Measurements from ENCODE around the gene CFAP410. TPM values are rescaled to one million over a fixed set of nuclear protein-coding genes. Genes with fewer than 3 reads are reported as not detected.

Gene CFAP410
- total and polyA plus RNA-seq, 2 of the 13 experiments (the other 11 are each of a cell fraction or from before 2014, with no cell fraction given) = 8.0 to 20.1 TPM

DNA sequence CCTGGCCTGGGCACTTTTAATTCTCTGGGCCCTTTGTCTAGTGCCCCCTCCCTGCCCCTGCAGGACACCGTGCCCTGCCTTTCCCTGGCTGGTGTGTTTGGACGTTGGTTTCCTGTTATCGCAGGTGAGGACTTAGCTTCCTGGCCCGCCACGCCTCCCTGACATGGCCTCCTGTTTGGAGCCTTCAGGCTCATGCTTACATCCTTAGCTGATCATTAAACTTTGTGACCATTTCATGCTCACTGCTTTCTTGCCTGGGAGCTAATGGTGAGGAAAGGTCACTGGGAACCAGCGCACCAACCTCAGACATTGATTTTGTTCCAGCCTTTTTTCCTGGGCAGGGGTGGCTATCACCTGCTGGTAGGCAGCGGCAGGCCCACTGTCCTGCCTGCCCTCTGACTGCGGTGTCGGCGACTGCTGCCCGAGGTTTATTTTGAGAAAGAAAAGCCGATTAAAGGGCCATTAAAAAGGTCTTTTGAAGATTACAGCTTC lies 35.7 kb downstream of the CFAP410 start (continued):
- TF ChIP-seq, protein P1, sequence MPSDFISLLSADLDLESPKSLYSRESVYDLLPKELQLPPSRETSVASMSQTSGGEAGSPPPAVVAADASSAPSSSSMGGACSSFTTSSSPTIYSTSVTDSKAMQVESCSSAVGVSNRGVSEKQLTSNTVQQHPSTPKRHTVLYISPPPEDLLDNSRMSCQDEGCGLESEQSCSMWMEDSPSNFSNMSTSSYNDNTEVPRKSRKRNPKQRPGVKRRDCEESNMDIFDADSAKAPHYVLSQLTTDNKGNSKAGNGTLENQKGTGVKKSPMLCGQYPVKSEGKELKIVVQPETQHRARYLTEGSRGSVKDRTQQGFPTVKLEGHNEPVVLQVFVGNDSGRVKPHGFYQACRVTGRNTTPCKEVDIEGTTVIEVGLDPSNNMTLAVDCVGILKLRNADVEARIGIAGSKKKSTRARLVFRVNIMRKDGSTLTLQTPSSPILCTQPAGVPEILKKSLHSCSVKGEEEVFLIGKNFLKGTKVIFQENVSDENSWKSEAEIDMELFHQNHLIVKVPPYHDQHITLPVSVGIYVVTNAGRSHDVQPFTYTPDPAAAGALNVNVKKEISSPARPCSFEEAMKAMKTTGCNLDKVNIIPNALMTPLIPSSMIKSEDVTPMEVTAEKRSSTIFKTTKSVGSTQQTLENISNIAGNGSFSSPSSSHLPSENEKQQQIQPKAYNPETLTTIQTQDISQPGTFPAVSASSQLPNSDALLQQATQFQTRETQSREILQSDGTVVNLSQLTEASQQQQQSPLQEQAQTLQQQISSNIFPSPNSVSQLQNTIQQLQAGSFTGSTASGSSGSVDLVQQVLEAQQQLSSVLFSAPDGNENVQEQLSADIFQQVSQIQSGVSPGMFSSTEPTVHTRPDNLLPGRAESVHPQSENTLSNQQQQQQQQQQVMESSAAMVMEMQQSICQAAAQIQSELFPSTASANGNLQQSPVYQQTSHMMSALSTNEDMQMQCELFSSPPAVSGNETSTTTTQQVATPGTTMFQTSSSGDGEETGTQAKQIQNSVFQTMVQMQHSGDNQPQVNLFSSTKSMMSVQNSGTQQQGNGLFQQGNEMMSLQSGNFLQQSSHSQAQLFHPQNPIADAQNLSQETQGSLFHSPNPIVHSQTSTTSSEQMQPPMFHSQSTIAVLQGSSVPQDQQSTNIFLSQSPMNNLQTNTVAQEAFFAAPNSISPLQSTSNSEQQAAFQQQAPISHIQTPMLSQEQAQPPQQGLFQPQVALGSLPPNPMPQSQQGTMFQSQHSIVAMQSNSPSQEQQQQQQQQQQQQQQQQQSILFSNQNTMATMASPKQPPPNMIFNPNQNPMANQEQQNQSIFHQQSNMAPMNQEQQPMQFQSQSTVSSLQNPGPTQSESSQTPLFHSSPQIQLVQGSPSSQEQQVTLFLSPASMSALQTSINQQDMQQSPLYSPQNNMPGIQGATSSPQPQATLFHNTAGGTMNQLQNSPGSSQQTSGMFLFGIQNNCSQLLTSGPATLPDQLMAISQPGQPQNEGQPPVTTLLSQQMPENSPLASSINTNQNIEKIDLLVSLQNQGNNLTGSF (CRISPR knock-in tag; IDR thresholded peaks at IDR 0.05) = no peak
- no peak for TF ChIP-seq ZNF256 (CRISPR knock-in tag; conservative IDR thresholded peaks at IDR 0.05)
- no peak for TF ChIP-seq ZBTB21 (CRISPR knock-in tag; IDR thresholded peaks at IDR 0.05)
- TF ChIP-seq MTF2 (CRISPR knock-in tag; IDR thresholded peaks at IDR 0.05; ENCODE audit: borderline replicate concordance) = no peak
- 0 out of 2 replicates have a peak, but pooled peaks have one; percentile 36 for TF ChIP-seq ZNF205 (CRISPR knock-in tag; IDR thresholded peaks at IDR 0.05)
- no peak for TF ChIP-seq RAD21 (CRISPR knock-in tag; IDR thresholded peaks at IDR 0.05)
- TF ChIP-seq EZH2 (conservative IDR thresholded peaks at IDR 0.05; ENCODE audit: low read depth, low read length) = no peak
- peak; percentile 45 for TF ChIP-seq ZFY (CRISPR knock-in tag; IDR thresholded peaks at IDR 0.05)
- no peak for TF ChIP-seq ZBTB42 (CRISPR knock-in tag; IDR thresholded peaks at IDR 0.05)
- TF ChIP-seq ZNF629 (CRISPR knock-in tag; conservative IDR thresholded peaks at IDR 0.05) = peak; percentile 40; the same call in 1 of the 2 replicates
- 0 out of 2 replicates have a peak, but pooled peaks have one; percentile 35 for TF ChIP-seq TAF1 (CRISPR knock-in tag; IDR thresholded peaks at IDR 0.05)
- TF ChIP-seq TARDBP (CRISPR knock-in tag; IDR thresholded peaks at IDR 0.05) = 0 out of 2 replicates have a peak, but pooled peaks have one; percentile 35
- no peak for TF ChIP-seq SSRP1 (CRISPR knock-in tag; IDR thresholded peaks at IDR 0.05)
- no peak for TF ChIP-seq ZEB1 (IDR thresholded peaks at IDR 0.05; ENCODE audit: insufficient replicate concordance, low read depth)
- no peak for TF ChIP-seq JUND (CRISPR knock-in tag; IDR thresholded peaks at IDR 0.05)
- TF ChIP-seq ZNF136 (CRISPR knock-in tag; IDR thresholded peaks at IDR 0.05; ENCODE audit: low read depth) = no peak
- TF ChIP-seq, protein P2, sequence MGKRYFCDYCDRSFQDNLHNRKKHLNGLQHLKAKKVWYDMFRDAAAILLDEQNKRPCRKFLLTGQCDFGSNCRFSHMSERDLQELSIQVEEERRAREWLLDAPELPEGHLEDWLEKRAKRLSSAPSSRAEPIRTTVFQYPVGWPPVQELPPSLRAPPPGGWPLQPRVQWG (CRISPR knock-in tag; IDR thresholded peaks at IDR 0.05; ENCODE audit: borderline replicate concordance, low read depth) = no peak
- TF ChIP-seq DNMT1 (CRISPR knock-in tag; IDR thresholded peaks at IDR 0.05) = no peak
- TF ChIP-seq ZNF547 (CRISPR knock-in tag; IDR thresholded peaks at IDR 0.05) = no peak
- TF ChIP-seq PHF21A (CRISPR knock-in tag; IDR thresholded peaks at IDR 0.05) = peak; percentile 91; the same call in 1 of the 2 replicates
- TF ChIP-seq ELF3 (CRISPR knock-in tag; IDR thresholded peaks at IDR 0.05) = peak; percentile 79
- no peak for TF ChIP-seq RELA (CRISPR knock-in tag; IDR thresholded peaks at IDR 0.05)
- TF ChIP-seq SP5 (CRISPR knock-in tag; IDR thresholded peaks at IDR 0.05; ENCODE audit: borderline replicate concordance, low read depth) = peak; percentile 93
- TF ChIP-seq EEA1 (CRISPR knock-in tag; IDR thresholded peaks at IDR 0.05; ENCODE audit: borderline replicate concordance) = no peak
- TF ChIP-seq, protein P3, sequence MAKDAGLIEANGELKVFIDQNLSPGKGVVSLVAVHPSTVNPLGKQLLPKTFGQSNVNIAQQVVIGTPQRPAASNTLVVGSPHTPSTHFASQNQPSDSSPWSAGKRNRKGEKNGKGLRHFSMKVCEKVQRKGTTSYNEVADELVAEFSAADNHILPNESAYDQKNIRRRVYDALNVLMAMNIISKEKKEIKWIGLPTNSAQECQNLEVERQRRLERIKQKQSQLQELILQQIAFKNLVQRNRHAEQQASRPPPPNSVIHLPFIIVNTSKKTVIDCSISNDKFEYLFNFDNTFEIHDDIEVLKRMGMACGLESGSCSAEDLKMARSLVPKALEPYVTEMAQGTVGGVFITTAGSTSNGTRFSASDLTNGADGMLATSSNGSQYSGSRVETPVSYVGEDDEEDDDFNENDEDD (CRISPR knock-in tag; IDR thresholded peaks at IDR 0.05; ENCODE audit: borderline replicate concordance) = peak; percentile 49; the same call in 1 of the 2 replicates
- TF ChIP-seq CBX1 (IDR thresholded peaks at IDR 0.05; ENCODE audit: low read depth) = no peak
- TF ChIP-seq CHCHD3 (CRISPR knock-in tag; IDR thresholded peaks at IDR 0.05) = no peak
- no peak for TF ChIP-seq RFXAP (CRISPR knock-in tag; IDR thresholded peaks at IDR 0.05; ENCODE audit: borderline replicate concordance)
